Transverse colon (tissue), 4 donors: ENCODE measurements around the gene PTPRO. TPM values are rescaled to one million over a fixed set of nuclear protein-coding genes. Genes with fewer than 3 reads are reported as not detected.

Source experiments
- DNase-seq: peaks from one replicate; pipeline ENCODE4 v3.0.0-alpha.2; 2019
- H3K27ac ChIP-seq, 4 donors: fragments of 200-600 bp; sonication (generic); 2 replicates each; pipeline ENCODE4 v1.5.1; 2016 to 2018; ENCODE audit warnings: inconsistent platforms in 4 of 4
- H3K27me3 ChIP-seq: fragments of 200-600 bp; sonication (generic); 2 replicates; pipeline ENCODE4 v1.5.1; 2017; ENCODE audit warnings: inconsistent platforms
- H3K36me3 ChIP-seq, 4 donors: fragments of 200-600 bp; sonication (generic); 2 replicates each; pipeline ENCODE4 v1.5.1; 2017 to 2019; ENCODE audit warnings: inconsistent platforms in 4 of 4
- H3K4me1 ChIP-seq, 4 donors: fragments of 200-600 bp; sonication (generic); 2 replicates each; pipeline ENCODE4 v1.5.1; 2017 to 2020; ENCODE audit warnings: inconsistent platforms in 4 of 4
- H3K4me3 ChIP-seq, 4 donors: fragments of 200-600 bp; sonication (generic); 1 replicate in 1 of 4; 2 replicates in 3 of 4; pipeline versions ENCODE4 v1.5.1 to v1.6.1; 2017 to 2019; ENCODE audit warnings: inconsistent platforms in 4 of 4
- H3K9me3 ChIP-seq, 2 donors: fragments of 200-600 bp; sonication (generic); 2 replicates each; pipeline ENCODE4 v1.5.1; 2017 to 2019; ENCODE audit warnings: inconsistent platforms in 2 of 2
- EP300 ChIP-seq: sonication (generic); formaldehyde crosslinking; IDR thresholded peaks from one replicate; pipeline ENCODE4 v1.6.1; 2017; ENCODE audit warnings: antibody characterized with exemption, low read depth
- POLR2A ChIP-seq: fragments of 450-650 bp; IDR thresholded peaks from one replicate; pipeline ENCODE4 v1.6.1; 2016; ENCODE audit warnings: antibody characterized with exemption, mild to moderate bottlenecking, moderate library complexity
- POLR2AphosphoS5 ChIP-seq, 3 donors: sonication (generic); formaldehyde crosslinking; IDR thresholded peaks; one replicate each; pipeline ENCODE4 v1.6.1; 2016; ENCODE audit warnings: antibody characterized with exemption in 3 of 3
- WGBS, 2 donors: methylation state at CpG; one replicate each; pipeline ENCODE4 v1.1.5; 2018; ENCODE audit warnings: low coverage in 1 of 2; 5-methylcytosine and 5-hydroxymethylcytosine counted together
- in situ Hi-C, 4 donors: fragments of 200-750 bp; cut with MboI; loops; one replicate each; pipeline versions ENCODE4 v1.15.0 to v1.15.1; 2017; ENCODE audit warnings: low sequenced_read_pairs in 3 of 4, low pct_ligation_motif_present in 1 of 4, low pct_unique_long_range_greater_than_20kb in 1 of 4
- intact Hi-C: fragments of 100-400 bp; cut with DNase I; formaldehyde crosslinking; loops from one replicate; pipeline ENCODE4 v1.15.1; 2023; ENCODE audit warnings: low total_unique reads
- total RNA-seq, 4 donors: library from RNA; depleted of rRNA; stranded (reverse); fragments of >200 nt; gene quantifications; one replicate each; pipeline ENCODE4 v1.1.0, GENCODE V29; 2016
- TF ChIP-seq, protein P1 (sequence below), 5 experiments: fragments of 200-600 bp in 3 of 5; fragments of 450-650 bp in 2 of 5; sonication (generic) in 3 of 5; IDR thresholded peaks; 1 replicate in 2 of 5; 2 replicates in 3 of 5; pipeline ENCODE4 v1.5.1; 2016 to 2017; ENCODE audit warnings: antibody characterized with exemption in 5 of 5, inconsistent platforms in 3 of 5, mild to moderate bottlenecking in 2 of 5, moderate library complexity in 1 of 5

The PTPRO gene
- total RNA-seq, 4 donors from 2014 or later, result 0.75 to 7.9 (median 5.5) TPM

DNA sequence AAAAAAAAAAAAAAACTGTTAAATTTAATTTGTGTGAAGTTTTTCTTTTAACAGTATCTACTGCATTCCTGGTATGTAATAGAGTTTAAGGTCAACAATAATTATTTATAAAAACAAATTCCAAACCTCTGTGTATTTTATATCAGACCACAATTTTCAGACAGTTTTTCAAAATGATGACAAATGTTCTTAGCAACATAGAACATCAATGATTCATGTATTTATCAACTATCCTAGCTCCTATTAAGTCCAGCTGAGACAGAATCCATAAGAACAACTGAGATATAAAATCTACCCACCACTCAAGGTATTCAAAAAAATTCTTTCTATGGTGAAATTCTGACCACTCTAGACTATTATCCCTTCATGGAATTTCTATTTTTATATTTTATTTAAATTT lies 322.4 kb downstream of the PTPRO start:
- Histone ChIP-seq H3K4me3 (no peak overlapping the region), H3K36me3 (peaks cover 0 to 35% (median 14%) of the 10 kb centered on the region in 4 donors), H3K9me3 (no peaks in the 10 kb centered on the region), H3K4me1 (no peaks in the 10 kb centered on the region), H3K27ac (no peak overlapping the region), H3K27me3 (no peaks in the 10 kb centered on the region)
- in situ Hi-C loops (no loop called here), intact Hi-C loops (no loop called here)
- DNase-seq, result no peak
- no peak for TF ChIP-seq POLR2A
- TF ChIP-seq, protein P1, sequence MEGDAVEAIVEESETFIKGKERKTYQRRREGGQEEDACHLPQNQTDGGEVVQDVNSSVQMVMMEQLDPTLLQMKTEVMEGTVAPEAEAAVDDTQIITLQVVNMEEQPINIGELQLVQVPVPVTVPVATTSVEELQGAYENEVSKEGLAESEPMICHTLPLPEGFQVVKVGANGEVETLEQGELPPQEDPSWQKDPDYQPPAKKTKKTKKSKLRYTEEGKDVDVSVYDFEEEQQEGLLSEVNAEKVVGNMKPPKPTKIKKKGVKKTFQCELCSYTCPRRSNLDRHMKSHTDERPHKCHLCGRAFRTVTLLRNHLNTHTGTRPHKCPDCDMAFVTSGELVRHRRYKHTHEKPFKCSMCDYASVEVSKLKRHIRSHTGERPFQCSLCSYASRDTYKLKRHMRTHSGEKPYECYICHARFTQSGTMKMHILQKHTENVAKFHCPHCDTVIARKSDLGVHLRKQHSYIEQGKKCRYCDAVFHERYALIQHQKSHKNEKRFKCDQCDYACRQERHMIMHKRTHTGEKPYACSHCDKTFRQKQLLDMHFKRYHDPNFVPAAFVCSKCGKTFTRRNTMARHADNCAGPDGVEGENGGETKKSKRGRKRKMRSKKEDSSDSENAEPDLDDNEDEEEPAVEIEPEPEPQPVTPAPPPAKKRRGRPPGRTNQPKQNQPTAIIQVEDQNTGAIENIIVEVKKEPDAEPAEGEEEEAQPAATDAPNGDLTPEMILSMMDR (IDR thresholded peaks at IDR 0.05), result no peak
- no peak for TF ChIP-seq POLR2AphosphoS5 (IDR thresholded peaks at IDR 0.05)
- TF ChIP-seq EP300, result no peak

DNA sequence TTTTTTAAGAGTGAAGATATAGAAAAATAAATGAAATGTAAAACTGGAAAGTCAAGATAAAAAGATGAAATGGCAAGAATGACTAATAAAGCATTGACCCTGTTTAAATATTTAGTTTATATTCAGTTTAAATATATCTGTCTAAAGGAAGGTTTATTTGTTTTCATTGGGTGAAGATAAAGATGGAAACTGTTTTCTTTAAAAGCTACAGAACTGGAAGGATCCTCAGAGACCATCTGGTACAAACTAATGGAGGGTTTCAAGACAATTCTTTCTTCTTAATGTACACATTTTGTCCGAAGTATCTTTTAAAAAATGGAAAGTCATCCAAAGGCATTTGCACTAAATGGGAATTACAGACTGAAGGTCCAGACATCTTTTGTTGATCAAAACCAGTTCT lies 324.3 kb downstream of the PTPRO start:
- intact Hi-C loops (no loop called here), in situ Hi-C loops (no loop called here)
- H3K9me3 ChIP-seq, result no peaks in the 10 kb centered on the region
- 0% methylated on average over 1 of the region's 1 CpG; no CpG with 5 or more reads in 1 of the 2 donors for WGBS, 2 donors
- no peak overlapping the region for H3K27ac ChIP-seq
- TF ChIP-seq, protein P1 (IDR thresholded peaks at IDR 0.05), result no peak
- TF ChIP-seq POLR2A, result no peak
- no peak for DNase-seq
- H3K36me3 ChIP-seq, result peaks cover 0 to 24% (median 11%) of the 10 kb centered on the region in 4 donors
- H3K27me3 ChIP-seq, result no peaks in the 10 kb centered on the region
- H3K4me1 ChIP-seq, result no peaks in the 10 kb centered on the region
- no peak overlapping the region for H3K4me3 ChIP-seq

Other genes starting within 250 kb of the PTPRO start
- 10 to 100 TPM in 2 of 4 donors, 1 to 10 TPM in 2; 3.6 to 12.6 (median 8.6) TPM for gene RERG, start 101.1 kb upstream of the PTPRO start, total RNA-seq